GM12891 (cell line): Measurements from ENCODE around the gene GCA.

Source experiments
- POLR2A ChIP-seq: IDR thresholded peaks from 2 replicates; pipeline ENCODE4 v1.6.1; 2011; ENCODE audit warnings: low read depth, low read length, control low read depth
- POLR2AphosphoS5 ChIP-seq: IDR thresholded peaks from 2 replicates; pipeline ENCODE4 v1.6.1; 2011; ENCODE audit warnings: low read depth, low read length, control low read depth
- POU2F2 ChIP-seq: IDR thresholded peaks from 2 replicates; pipeline ENCODE4 v1.6.1; 2011; ENCODE audit warnings: low read depth, mild to moderate bottlenecking, control low read depth, low read length, moderate library complexity
- SPI1 ChIP-seq: IDR thresholded peaks from 2 replicates; pipeline ENCODE4 v1.6.1; 2011; ENCODE audit warnings: low read depth, low read length, control low read depth
- TAF1 ChIP-seq: IDR thresholded peaks from 2 replicates; pipeline ENCODE4 v1.6.1; 2011; ENCODE audit warnings: low read depth, low read length, control low read depth

- no peak for TF ChIP-seq POLR2AphosphoS5
- no peak for TF ChIP-seq SPI1
- TF ChIP-seq POU2F2 = no peak
- TF ChIP-seq POLR2A = no peak
- no peak for TF ChIP-seq TAF1
Observed at GRCh38 chr2:162320864-162321517, 22.9 kb upstream of the GCA start.
